Cardiac fibroblast (primary cell): ENCODE data around the gene THAP7.

Experiments used
- DNase-seq, 2 donors: peaks; one replicate each; pipeline versions ENCODE4 v3.0.0 to v3.0.0-alpha.2; 2010; ENCODE audit warnings: low read depth in 2 of 2
- H3K4me3 ChIP-seq, 2 donors: replicated peaks in 1 of 2; 1 replicate in 1 of 2; 2 replicates in 1 of 2; pipeline ENCODE4 v1.5.1; 2011; ENCODE audit warnings: low read depth in 2 of 2, low read length in 2 of 2, mild to moderate bottlenecking in 2 of 2, moderate library complexity in 1 of 2
- CTCF ChIP-seq: IDR thresholded peaks from one replicate; pipeline ENCODE4 v1.5.1; 2011; ENCODE audit warnings: low read depth, mild to moderate bottlenecking, low read length, inconsistent platforms

Gene THAP7

GRCh38 chr22:21022955-21023614 lies 21.2 kb upstream of the THAP7 start:
- no peak for TF ChIP-seq CTCF
- no peak for DNase-seq
- H3K4me3 ChIP-seq, result no peak overlapping the region

GRCh38 chr22:21022507-21022906 lies 20.6 kb upstream of the THAP7 start:
- TF ChIP-seq CTCF, result no peak
- no peak overlapping the region for H3K4me3 ChIP-seq
- DNase-seq, result no peak

- no peak overlapping the region for H3K4me3 ChIP-seq
- DNase-seq, result peak; percentile 15 to 24
- TF ChIP-seq CTCF, result peak; percentile 54
Measured at GRCh38 chr22:21020802-21021429, 19.0 kb upstream of the THAP7 start.

GRCh38 chr22:21018314-21018713 lies 16.4 kb upstream of the THAP7 start:
- H3K4me3 ChIP-seq, result no peak overlapping the region
- no peak for DNase-seq
- TF ChIP-seq CTCF, result no peak

- DNase-seq, result no peak
- no peak overlapping the region for H3K4me3 ChIP-seq
- TF ChIP-seq CTCF, result no peak
Measured at GRCh38 chr22:21016644-21017420, 14.9 kb upstream of the THAP7 start.

- no peak for TF ChIP-seq CTCF
- DNase-seq, result no peak
- peak overlapping the region in 1 of 2 donors; percentile 64 for H3K4me3 ChIP-seq
Measured at GRCh38 chr22:21015466-21016006, 13.6 kb upstream of the THAP7 start.
